GM19324 (cell line): ENCODE data around the gene CAPN12.

Experiments used
- ATAC-seq: cut with Tn5 transposase; IDR thresholded peaks from one replicate; pipeline ENCODE4 v1.9.1; 2021; ENCODE audit warnings: mild to moderate bottlenecking, moderate library complexity; ENCODE audit not compliant: unreplicated experiment, low FRiP score

The CAPN12 gene

DNA sequence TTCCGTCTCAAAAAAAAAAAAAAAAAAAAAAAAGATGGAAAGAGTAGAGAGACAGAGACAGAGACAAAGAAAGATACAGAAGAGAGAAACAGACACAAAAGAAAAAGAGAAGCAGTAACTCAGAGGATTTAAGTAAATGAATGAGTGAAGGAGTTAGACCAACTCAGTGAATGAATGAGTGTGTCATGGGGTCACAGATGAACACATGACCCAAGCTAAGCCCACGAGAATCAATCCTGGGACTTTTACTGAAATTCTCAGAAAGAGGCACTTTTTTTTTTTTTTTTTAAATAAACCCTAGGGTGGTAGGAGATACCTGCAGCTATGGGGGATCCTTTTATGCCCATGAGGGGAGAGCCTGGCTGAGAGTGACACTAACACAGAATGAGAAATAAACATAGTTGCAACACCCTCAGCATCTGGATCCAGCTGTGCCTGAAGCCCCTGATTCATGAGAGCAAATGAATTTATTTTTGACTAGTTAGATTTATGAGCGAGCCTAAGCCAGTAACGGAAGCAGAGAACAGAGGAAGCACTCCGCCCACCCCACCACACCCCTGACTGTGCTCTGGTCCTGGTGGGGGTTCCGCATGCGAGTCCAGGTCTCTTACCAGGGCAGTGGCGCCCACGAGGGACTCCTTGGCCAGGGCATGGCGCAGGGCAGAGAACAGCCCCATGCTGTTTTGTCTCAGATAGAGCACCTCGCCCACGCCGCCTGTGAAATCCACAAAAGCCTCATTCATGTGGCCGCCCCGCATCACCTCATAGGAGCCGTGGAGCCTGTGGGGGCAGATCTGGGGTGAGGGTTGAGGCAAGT lies 4.6 kb downstream of the CAPN12 start:
- no peak for ATAC-seq

DNA sequence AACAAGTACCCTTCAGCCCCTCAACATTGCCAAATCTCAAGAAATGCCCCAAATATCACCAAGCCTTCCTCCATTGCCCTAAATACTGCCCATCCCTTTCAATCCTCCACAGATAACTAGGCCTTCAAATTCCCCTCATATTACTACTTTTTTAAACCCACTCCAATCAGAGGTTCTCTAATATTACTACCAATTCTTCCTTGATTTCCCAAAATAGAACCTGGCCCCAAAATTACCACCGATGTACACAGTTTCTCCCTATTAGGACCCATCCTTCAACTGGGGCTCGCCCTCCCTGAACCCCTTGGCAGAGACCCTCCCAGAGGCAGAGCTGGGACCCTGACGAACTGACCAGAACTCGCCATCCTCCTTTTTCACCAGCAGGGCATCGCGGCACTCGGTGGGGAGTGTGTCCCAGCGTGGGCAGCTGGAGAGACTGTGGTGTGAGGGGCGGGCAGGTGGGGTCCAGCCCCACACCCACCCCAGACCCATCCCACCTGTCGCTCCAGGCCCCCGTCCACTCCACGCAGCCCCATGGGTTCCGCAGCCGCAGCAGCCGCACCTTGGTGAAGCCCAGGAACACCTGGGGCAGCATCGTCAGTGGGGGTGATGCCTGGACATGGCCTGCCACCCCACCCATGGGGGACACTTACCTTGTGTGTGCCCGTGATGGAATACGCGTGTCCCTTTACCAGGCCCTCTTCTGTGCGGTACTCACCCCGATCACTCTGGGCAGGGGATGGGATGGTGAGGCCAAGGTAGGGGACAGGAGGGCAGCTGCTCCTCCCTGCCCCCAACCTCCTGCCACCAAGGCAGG lies 6.1 kb downstream of the CAPN12 start:
- no peak for ATAC-seq

DNA sequence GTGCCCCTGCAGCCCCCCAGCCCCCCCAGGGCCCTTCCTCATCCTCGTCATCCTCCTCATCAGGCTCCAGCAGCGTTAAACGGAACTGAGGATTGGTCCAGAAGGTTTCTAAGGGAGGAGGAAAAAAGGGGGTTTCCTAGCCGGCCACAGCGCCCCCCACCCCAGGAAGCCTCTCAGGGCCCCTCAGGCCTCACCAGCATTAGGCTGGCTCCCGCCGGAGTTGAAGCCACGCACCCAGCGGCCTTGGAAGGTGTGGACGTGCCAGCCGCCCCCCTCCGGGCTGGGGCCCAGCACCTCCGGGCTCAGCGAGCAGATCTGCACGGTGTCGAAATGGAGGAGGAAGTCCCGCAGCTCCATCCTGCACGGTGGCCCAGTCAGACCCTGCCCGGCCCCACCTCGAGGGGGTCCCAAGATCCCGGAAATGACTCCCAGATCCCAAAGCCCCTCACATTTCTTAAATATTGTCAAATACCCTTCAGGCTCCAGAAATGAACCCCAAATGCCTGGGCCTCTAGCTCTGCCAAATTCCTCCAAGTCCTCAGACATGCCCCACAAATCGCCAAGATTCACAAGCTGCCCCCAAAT lies 6.9 kb downstream of the CAPN12 start:
- ATAC-seq: no peak

DNA sequence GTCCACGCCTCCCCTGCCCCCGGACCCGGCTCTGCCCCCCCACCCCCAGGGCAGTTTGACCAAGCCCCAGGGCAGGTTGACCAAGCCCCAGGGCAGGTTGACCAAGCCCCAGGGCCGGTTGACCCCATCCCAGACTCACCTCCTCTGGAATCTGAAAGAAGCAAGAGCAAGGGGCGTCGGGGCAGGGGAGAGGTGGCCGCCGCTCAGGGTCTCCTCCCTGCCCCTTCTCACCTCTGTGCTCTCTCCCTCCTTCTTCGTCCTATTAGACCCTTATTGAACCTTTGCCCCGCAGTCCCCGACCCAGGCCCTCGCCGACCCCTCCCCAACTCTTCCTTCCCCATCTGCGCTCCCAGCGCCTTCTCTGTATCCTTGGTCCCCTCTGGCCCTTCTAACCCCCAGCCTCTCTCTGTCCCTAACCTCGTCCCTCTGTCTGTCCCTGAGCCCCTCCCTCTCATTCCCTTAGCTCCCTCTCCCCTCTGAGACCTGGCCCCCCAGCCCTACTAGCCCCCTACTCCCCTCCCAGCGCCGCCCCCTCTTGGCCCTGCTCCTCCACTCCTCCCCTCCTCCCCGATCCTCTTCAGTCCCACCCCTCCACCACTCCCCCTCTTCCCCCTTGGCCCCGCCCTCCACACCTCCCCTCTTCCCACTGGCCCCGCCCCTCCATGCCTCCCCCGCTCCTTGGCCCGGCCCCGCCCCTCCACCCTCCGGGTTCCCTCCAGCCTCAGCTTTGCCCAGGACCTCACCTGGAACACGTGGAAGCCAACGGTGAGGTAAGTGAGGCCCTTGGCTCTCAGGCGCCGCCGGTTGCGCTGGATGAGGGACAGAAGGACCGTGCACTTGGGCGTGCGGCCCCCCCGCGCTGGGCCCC lies 7.6 kb downstream of the CAPN12 start:
- ATAC-seq: no peak

DNA sequence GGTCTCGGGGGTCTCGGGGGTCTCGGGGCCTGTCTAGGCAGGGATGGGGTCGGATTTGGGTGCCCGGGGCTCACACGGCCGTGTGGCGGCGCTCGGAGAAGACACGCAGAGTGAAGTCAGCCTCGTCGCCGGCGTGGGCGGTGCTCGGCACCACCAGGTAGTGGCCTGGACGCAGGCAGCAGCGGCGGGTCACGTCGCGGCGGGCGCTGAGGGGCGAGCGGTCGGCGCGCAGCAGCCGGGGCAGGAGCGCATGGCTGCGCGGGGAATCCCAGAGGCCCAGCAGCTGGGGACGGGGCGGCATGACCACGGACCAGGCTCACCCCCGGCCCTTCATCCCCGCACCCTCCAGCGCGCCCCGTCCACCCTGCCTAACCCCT lies 8.2 kb downstream of the CAPN12 start:
- peak; percentile 31 for ATAC-seq

DNA sequence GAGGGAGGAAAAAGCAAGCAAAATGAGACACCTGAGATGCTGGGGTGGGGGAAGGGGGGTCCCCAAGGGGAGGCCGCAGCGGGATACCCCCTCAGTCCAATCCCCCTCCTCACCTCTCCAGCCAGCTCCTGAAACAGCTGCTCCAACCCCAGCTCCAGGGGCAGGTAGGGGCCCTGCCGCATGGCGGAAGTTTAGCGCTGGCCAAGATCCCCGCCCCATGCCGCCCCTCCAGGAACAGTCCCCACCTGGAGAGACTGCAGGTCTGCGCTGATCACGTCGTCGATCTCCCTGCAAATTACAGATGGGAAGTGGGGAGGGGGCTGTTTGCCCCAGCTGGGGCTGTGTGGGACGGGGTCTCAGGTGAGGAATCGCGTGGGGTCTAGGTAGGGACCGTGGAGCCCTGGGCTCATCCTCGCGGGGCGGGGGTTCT lies 9.0 kb downstream of the CAPN12 start:
- ATAC-seq: no peak

DNA sequence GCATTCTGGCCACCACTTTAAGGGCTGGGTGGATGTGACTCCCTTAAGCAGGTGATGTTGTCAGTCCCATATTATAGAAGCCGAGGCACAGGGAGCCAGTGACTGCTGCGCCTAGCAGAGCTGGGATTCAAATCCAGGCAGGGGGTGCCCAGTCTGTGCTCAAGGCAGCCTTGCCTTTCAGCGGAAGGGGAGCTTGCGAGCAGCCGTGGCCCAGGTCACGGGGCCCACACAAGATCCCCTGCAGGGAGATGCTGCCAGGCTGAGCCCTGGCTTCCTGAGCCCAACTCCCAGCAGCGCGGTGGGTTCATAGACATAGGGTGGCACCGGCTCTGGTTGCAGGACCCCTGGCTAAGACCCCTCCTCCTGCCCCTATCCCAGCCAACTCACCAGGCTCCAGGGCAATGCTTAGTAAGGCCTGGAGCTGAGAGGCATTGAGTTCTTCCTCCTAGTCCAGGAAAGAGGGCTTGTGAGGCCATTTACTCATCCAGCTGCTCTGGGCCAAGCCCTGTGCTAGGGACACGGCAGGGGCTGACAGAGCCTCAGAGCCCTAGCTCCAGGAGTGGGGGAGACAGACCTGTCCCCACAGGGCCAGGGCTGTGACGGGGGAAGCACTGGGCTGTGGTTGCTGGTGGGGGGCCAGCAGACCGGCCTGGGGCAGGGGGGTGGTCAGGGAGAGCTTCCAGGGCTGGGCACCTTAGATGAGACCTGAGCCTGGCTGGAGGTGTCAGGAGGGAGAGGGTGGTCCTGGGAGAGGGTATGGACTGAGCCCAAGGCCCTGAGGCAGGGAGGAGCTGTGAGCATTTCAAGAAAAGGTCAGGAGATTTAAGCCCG lies 9.6 kb downstream of the CAPN12 start:
- no peak for ATAC-seq

DNA sequence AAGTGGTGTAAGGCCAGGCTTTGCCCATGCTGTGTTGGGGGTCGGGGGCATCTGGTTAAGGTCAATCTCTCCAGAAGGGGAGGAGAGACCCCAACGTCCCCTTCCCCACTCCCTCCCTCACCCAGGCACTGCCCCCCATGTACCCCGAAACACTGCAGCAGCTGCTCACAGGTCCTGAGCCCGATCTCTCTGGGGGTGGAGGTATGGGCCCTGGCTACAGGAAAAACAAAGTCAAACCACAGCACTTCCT lies 10.2 kb downstream of the CAPN12 start:
- no peak for ATAC-seq

DNA sequence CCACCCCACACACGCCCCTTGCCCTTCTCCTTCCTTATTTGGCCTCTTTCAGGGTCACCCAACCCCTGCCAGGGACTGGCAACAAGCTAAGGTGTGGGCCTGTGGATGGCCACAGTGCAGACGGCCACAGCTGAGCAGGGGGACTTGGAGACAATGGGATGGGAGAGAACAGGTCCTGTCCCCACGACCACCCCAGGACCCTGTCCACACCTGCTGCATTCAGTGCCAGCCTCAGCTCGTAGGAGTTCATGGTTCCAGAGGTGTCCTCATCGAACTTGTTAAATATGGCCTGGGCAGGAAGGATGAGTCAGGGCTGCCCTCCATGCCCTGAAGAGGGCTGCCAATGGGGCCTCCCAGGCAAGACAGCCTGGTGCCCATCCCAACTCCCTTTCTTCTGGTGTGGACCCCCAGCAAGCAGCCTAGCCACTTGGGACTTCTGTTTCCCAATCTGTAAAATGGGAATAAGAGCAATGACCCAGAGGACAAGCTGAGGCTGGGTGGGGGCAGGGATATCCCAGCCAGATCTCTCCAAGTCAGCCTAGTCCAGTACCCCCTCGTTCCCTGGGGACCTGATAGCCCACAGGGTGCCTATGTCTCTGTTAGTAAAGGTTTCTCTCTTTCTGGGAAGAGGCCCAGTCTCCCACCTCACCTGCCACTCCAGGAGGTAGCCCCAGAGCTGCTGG lies 10.6 kb downstream of the CAPN12 start:
- no peak for ATAC-seq

DNA sequence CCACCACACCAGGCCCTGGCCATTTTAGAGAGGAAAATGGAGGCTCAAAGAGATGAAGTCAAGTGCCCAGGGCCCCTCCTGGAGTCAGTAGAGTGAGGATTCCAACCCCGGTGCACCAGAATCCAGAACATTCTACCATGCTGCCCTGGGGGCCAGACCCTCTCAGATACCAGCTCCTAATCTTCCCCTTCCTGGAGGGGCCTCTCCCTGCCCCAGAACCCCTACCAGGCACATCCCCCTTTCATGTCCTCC lies 11.1 kb downstream of the CAPN12 start:
- no peak for ATAC-seq

DNA sequence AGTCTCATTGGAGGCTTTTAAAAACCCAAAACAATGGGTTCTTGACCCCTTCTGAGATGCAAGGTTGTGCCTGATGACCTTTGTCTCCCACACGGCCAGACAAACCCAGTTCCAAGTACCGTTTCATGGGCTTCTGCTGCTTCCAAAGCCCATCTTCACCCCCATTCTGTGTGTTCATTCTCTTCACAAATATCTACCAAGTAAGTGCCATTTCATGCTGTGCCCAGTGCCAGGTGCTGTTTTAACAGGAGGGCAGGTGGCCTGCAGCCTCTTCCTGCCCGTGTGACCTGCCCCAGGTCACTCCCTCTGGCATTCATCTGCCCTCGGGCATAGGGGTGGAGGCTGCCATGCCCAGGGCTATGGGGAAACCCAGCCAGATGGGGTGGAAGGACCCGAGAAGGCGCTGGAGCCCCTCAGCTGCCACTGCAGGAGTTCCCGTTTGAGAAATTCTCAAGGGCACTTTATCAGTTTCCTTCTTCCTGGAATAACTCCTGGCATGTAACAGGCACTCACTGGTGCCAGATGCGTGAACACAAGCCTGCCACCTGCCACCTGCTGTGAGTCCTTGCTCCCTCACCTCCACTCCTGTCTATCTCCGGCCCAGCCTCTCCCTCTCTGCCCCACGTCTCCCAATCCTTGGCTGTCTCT lies 12.5 kb downstream of the CAPN12 start:
- no peak for ATAC-seq

DNA sequence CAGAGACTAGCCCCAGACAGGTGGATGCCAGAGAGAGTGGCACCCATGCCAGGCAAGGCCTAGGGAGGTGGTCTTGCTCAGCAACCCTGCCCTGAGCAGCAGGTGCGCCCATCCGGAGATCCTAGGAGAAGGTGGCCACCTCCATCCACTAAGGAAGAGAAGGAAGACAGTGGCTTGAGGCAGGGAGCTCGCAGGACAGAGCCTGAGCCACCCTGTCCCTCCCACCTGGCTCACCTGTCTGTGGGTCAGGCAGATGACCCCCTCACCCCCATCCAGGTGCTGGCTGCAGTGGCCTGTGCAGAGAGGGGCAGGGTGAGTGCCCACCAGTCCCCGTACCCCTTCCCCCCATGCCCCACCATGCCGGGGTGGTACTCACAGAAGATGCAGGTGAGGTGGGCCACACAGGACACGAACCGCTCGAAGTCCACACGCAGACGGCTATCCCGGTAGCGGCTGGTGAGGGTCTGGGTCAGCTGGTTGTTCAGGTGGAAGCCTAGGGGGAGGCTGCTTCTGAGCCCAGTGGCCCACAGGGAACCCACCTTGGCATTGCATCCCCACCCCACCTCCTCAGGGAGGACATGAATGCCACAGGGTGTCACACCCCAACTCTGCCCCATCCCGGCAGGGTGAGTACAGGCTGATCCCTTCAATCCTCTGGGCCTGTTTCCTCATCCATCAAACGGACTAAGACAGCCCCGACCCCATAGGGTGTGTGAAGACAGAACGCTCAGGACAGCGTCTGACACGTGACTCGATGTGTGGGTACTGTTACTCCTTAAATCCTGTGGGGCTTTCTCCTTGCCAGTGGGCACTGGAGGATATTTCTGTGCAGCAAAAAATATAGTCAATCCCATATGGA lies 13.3 kb downstream of the CAPN12 start:
- no peak for ATAC-seq

DNA sequence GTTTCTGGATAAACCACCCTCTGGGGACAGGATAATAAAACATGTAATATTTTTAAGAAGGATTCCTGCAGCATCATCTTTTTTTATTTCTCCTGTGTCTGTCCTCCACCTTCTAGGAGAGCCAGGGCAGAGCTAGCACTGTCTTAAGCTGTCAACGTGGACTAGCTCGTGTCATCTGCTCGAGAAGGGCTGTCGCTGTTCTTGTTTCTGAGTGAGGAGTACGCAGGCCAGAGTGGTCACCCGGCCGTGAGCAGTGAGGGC lies 13.9 kb downstream of the CAPN12 start:
- ATAC-seq: no peak

DNA sequence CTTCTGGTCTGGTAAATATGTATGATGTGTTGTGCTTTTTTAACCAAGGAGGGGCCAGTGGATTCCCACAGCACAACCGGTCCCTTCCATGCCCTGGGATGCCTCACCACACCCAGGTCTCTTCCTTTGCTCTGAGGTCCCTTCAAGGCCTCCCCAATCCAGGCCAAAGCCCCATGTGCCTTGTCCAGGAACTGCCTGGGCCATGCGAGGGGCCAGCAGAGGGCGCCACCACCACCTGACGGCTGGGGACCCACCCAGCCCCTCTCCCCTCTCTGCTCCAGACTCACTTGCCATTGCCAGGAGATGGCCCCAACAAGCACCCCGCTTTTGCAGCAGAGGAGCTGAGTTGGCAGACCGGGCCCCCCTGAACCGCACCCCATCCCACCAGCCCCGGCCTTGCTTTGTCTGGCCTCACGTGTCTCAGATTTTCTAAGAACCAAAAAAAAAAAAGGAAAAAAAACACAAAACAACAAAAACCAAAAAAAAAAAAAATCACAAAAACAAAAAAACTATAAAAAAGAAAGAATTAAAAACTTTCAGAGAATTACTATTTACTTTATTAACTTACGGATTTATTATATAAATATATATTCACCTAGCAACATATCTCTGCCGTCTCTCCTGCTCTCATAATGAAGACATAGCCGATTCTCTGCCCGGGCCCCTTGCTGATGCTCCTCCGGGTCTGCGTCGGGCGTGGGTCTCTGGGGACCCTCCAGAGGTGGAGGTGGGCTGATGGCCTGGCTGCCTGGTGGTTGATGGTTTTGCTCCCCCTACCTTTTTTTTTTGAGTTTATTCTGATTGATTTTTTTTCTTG lies 14.4 kb downstream of the CAPN12 start:
- no peak for ATAC-seq

DNA sequence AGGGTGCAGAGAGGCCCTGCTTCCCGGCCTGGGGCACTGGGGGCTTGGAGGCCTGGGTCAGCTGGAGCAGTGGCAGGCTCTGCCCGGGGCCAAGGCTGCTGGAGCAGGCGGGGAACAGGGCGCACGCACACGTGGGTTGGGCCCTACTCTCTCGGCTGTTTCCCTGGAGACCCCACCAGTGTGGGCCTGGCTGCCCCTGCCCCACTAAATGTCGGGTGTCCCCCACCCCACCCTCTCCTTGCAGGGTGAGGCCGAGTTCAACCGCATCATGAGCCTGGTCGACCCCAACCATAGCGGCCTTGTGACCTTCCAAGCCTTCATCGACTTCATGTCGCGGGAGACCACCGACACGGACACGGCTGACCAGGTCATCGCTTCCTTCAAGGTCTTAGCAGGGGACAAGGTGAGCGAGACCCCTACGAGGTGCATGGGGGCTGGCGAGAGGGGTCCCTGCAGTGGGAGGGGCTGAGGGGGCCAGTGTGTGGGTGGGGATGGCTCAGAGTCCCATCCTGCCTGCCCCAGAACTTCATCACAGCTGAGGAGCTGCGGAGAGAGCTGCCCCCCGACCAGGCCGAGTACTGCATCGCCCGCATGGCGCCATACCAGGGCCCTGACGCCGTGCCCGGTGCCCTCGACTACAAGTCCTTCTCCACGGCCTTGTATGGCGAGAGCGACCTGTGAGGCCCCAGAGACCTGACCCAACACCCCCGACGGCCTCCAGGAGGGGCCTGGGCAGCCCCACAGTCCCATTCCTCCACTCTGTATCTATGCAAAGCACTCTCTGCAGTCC lies 15.3 kb downstream of the CAPN12 start:
- ATAC-seq: no peak

DNA sequence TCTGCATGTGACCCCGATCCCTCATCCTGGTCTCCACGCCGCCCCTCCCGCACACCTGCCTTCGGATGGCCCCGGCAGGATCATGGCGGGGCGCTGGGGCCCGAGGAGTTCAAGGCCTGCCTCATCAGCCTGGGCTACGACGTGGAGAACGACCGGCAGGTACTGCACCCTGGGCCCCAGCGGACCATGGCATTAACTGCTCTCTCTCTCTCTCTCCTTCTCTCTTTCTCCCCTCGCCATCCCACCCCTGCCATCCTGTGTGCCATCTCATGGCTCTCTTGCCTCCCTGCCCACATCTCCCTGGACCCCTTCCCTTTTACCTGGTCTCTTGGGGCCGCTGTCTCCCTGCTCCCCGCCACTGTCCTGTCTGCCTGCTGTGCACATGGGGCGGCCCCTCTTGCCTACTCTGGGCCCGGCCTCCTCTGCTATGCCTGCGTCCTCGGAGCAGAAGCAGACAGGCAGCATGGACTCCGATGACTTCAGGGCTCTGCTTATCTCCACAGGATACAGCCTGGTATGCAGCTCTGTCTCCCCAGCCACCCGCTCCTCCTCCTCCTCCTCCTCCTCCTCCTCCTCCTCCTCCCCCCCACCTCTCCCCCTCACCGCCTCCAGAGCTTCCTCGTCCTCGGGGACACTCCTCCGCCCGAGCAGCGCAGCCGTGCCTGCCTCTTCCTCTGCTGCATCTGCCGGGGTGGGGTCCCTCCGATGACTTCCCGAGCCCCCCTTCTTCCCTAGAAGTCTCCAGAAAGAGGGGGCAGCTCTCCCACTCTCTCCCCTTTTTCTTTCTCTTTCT lies 16.2 kb downstream of the CAPN12 start:
- ATAC-seq: no peak
